GM12864 (cell line): Measurements from ENCODE around the gene UQCRHL.
A peak's percentile ranks its signal among the peaks of the same experiment; 100 is the strongest.
"Not testable (repeated sequence)": the region's sequence is repeated elsewhere in the genome, so short reads cannot be mapped to it uniquely, and the experiment has no call there.

Source experiments
- DNase-seq: peaks from one replicate; pipeline ENCODE4 v3.0.0-alpha.2; 2011; ENCODE audit warnings: low read depth
- H3K4me3 ChIP-seq: 2 replicates; pipeline ENCODE4 v1.5.1; 2011; ENCODE audit warnings: mild to moderate bottlenecking, low read depth, low read length, control low read depth
- TF ChIP-seq, protein P1 (sequence below): IDR thresholded peaks from 2 replicates; pipeline ENCODE4 v1.5.1; 2011; ENCODE audit warnings: low read depth, mild to moderate bottlenecking, moderate library complexity, low read length, control low read depth, inconsistent platforms; ENCODE audit errors: missing control alignments

The UQCRHL gene

GRCh38 chr1:15807549-15807948 is at the start of gene UQCRHL:
UQCRHL (minus strand) TSS chr1:15807649; CDS start chr1:15807649, 0 bp downstream.
- DNase-seq, H3K4me3 ChIP-seq: not testable (repeated sequence)

DNA sequence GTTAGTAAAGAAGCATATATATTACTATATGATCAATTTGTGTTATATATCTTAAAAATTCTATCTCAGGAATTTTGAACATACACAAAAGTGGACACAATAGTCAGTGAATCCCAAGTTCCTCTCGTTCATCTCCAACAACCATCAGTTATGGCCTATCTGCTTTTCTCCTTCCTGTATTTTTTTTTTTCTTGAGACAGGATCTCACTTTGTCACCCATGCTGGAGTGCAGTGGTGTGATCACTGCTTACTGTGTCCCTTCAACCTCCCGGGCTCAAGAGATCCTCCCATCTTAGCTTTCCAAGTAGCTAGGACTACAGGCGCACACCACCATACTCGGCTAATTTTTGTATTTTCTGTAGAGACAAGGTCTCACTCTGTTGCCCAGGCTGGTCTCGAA is 49.4 kb upstream of the UQCRHL start:
- no peak for DNase-seq

DNA sequence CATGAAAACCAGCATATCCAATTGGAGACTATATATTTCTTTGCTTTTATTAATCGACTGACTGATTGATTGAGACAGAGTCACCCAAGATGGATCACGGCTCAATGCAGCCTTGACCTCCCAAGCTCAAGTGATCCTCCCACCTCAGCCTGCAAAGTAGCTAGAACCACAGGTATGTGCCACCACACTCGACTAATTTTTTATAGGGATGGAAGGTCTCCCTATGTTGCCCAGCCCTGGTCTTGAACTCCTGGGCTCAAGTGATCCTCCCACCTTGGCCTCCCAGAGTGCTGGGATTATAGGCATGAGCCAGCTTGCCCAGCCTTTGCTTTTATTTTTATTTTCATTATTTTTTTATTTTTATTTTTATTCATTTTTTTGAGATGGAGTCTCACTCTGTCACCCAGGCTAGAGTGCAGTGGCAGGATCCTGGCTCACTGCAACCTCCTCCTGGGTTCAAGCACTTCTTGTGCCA is 45.4 kb upstream of the UQCRHL start:
- DNase-seq: no peak
- TF ChIP-seq, protein P1, sequence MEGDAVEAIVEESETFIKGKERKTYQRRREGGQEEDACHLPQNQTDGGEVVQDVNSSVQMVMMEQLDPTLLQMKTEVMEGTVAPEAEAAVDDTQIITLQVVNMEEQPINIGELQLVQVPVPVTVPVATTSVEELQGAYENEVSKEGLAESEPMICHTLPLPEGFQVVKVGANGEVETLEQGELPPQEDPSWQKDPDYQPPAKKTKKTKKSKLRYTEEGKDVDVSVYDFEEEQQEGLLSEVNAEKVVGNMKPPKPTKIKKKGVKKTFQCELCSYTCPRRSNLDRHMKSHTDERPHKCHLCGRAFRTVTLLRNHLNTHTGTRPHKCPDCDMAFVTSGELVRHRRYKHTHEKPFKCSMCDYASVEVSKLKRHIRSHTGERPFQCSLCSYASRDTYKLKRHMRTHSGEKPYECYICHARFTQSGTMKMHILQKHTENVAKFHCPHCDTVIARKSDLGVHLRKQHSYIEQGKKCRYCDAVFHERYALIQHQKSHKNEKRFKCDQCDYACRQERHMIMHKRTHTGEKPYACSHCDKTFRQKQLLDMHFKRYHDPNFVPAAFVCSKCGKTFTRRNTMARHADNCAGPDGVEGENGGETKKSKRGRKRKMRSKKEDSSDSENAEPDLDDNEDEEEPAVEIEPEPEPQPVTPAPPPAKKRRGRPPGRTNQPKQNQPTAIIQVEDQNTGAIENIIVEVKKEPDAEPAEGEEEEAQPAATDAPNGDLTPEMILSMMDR: no peak
- H3K4me3 ChIP-seq: no peak overlapping the region

More for the DNA sequence above, 49.4 kb upstream of the UQCRHL start:
- H3K4me3 ChIP-seq: no peak overlapping the region
- TF ChIP-seq, protein P1: no peak

- peak overlapping the region; percentile 33; the same call in 1 of the 2 replicates for H3K4me3 ChIP-seq
- no peak for DNase-seq
- TF ChIP-seq, protein P1: no peak
These were observed 44.8 kb upstream of the UQCRHL start for GRCh38 chr1:15852036-15852827.

DNA sequence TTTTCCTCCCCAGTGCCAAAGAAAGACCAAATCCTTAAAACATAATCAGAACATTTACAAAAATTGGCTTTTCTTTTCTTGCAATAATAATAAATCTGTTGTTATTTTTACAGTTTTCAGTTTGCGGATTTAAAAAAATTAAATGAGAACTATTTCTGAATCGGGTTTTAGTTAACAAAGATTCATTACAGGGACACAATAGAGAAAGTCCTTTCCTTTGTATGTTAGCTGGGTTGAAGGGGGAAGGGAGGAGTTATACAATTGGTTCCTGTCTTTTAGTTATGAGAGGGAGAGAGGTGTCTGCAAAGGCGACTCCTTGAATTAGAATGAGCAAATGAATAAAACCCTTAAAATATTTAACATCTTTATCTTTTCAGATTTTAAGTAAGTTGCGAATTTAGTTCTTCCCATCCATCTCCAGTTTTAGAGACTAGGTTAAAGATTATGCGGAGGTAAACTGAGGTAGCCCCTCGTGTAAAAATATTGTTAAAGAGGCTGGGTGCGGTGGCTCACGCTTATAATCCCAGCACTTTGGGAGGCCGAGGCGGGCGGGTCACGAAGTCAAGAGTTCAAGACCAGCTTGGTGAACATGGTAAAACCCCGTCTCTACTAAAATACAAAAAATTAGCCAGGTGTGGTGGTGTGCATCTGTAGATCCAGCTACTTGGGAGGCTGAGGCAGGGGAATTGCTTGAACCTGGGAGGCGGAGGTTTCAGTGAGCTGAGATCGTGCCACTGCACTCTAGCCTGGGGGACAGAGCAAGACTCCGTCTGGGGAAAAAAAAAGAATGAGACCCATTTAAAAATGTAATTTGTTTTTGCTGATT is 44.0 kb upstream of the UQCRHL start:
- no peak for DNase-seq
- TF ChIP-seq, protein P1: no peak
- peak overlapping the region; percentile 33 for H3K4me3 ChIP-seq

DNA sequence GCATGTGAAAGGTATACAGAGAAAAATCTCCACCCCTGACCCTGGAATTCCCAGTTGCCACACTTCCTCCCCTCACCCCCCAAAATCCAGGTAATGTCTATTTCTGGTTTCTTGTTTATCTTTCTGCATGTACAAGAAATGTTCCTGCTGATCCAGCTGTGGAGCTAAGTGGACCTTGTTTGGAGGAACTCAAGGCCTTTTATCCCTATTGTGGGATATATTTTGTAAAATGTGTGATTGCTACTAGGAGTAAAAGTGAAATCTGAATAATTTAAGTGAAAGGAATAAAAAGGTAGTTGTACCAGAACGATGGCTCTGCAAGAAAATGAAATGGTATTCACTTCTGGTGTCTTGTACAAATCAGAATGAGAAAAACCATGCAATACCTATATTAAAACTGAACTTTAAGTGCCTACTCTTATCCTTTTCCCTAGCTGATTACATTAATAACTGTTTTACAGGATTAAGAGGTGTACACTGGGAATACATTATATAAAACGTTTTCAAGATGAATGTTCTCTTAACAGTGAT is 43.1 kb upstream of the UQCRHL start:
- peak overlapping the region; percentile 88 for H3K4me3 ChIP-seq
- no peak for DNase-seq
- TF ChIP-seq, protein P1: no peak

GRCh38 chr1:15849775-15850324 is 42.4 kb upstream of the UQCRHL start:
- peak overlapping the region; percentile 88 for H3K4me3 ChIP-seq
- no peak for DNase-seq
- TF ChIP-seq, protein P1: no peak
